HepG2 (cell line): ENCODE measurements around the gene NOVA2. TPM values are rescaled to one million over a fixed set of nuclear protein-coding genes. Genes with fewer than 3 reads are reported as not detected.

Experiments
- ATAC-seq: fragments of 200-7000 bp; cut with Tn5 transposase; 3 replicates; pipeline ENCODE4 v1.9.1; 2020; ENCODE audit warnings: mild to moderate bottlenecking, moderate library complexity
- BruUV-seq: library from RNA; stranded (reverse); fragments of 400-500 nt; replicated peaks from 2 replicates; lab custom pipeline; 2021; lab: Mats Ljungman, UMichigan
- CTCF ChIA-PET: fragments of 300-600 bp; formaldehyde crosslinking; extraction: SDS; loops from one replicate; lab custom pipeline; 2021; ENCODE audit warnings: low total read pairs, inconsistent platforms, low intra/inter-chr PET ratio; lab: Yijun Ruan, JAX
- POLR2A ChIA-PET: fragments of 350-600 bp; sonication (Branson Sonifier 250); formaldehyde crosslinking; loops from one replicate; lab custom pipeline; 2020; ENCODE audit warnings: antibody characterized with exemption, inconsistent platforms; lab: Yijun Ruan, JAX
- DNase-seq: peaks from one replicate; pipeline ENCODE4 v3.0.0-alpha.2; 2015; ENCODE audit warnings: low spot score
- FAIRE-seq: peaks from 3 replicates; lab custom pipeline; 2011; peaks lifted over from hg19 to GRCh38; lab: Jason Lieb, UNC
- H2AFZ ChIP-seq: one replicate; pipeline ENCODE4 v1.6.1; 2011; ENCODE audit warnings: low read length, inconsistent platforms
- H3K27ac ChIP-seq: fragments of 300-600 bp; 3 replicates; pipeline ENCODE4 v1.8.0; 2011; ENCODE audit warnings: mixed run types, mild to moderate bottlenecking, mixed read lengths, low read length, inconsistent platforms; ENCODE audit not compliant: insufficient read depth; ENCODE audit errors: extremely low read length
- H3K27me3 ChIP-seq, 2 experiments: fragments of 200-600 bp in 1 of 2; 2 replicates in 1 of 2; 3 replicates in 1 of 2; pipeline versions ENCODE4 v1.6.0 to v1.8.0; 2011; ENCODE audit warnings: low read length in 2 of 2, mild to moderate bottlenecking in 2 of 2, moderate library complexity in 2 of 2, inconsistent platforms in 1 of 2; ENCODE audit not compliant: insufficient read depth in 2 of 2, control insufficient read depth in 1 of 2
- H3K36me3 ChIP-seq, 2 experiments: fragments of 200-600 bp in 1 of 2; replicated peaks in 1 of 2; 2 replicates in 1 of 2; 3 replicates in 1 of 2; pipeline versions ENCODE4 v1.5.1 to v1.8.0; 2011; ENCODE audit warnings: low read length in 2 of 2, inconsistent platforms in 1 of 2; ENCODE audit not compliant: insufficient read depth in 2 of 2, control insufficient read depth in 1 of 2
- H3K4me1 ChIP-seq: 2 replicates; pipeline ENCODE4 v1.5.1; 2012; ENCODE audit warnings: low read length, inconsistent platforms; ENCODE audit not compliant: insufficient read depth
- H3K4me2 ChIP-seq: 2 replicates; pipeline ENCODE4 v1.6.0; 2011; ENCODE audit warnings: low read depth, low read length, inconsistent platforms
- H3K4me3 ChIP-seq, 3 experiments: fragments of 200-600 bp in 1 of 3; sonication (generic), shearing (Covaris generic) in 1 of 3; replicated peaks in 1 of 3; 2 replicates each; pipeline ENCODE4 v1.5.1; 2011 to 2016; ENCODE audit warnings: low read length in 3 of 3, inconsistent platforms in 2 of 3, low read depth in 2 of 3, mild to moderate bottlenecking in 2 of 3, control low read depth in 1 of 3, mixed read lengths in 1 of 3; ENCODE audit not compliant: insufficient read depth in 1 of 3
- H3K79me2 ChIP-seq: one replicate; pipeline ENCODE4 v1.6.1; 2011; ENCODE audit warnings: low read length, inconsistent platforms; ENCODE audit not compliant: insufficient read depth
- H3K9ac ChIP-seq: 2 replicates; pipeline ENCODE4 v1.6.0; 2011; ENCODE audit warnings: mild to moderate bottlenecking, low read depth, low read length, inconsistent platforms; ENCODE audit not compliant: insufficient read depth
- H3K9me3 ChIP-seq: 2 replicates; pipeline ENCODE4 v1.5.1; 2012; ENCODE audit warnings: mild to moderate bottlenecking, low read length
- H4K20me1 ChIP-seq: 2 replicates; pipeline ENCODE4 v1.6.0; 2011; ENCODE audit warnings: inconsistent platforms, mild to moderate bottlenecking, low read length, moderate library complexity; ENCODE audit not compliant: insufficient read depth
- ARNT ChIP-seq: fragments of 450-650 bp; IDR thresholded peaks from 2 replicates; pipeline ENCODE4 v1.6.1; 2017
- FOXA1 ChIP-seq, 2 experiments: fragments of 450-650 bp in 1 of 2; sonication (generic) in 1 of 2; formaldehyde crosslinking in 1 of 2; IDR thresholded peaks; 2 replicates each; pipeline versions ENCODE4 v1.4.0 to v1.6.1; 2016 to 2020; ENCODE audit warnings: missing genetic modification reagents in 1 of 2
- GRHL1 ChIP-seq: sonication (generic); formaldehyde crosslinking; conservative IDR thresholded peaks from 2 replicates; pipeline ENCODE4 v1.8.0; 2022; ENCODE audit warnings: missing genetic modification reagents
- HIVEP1 ChIP-seq: sonication (generic); formaldehyde crosslinking; IDR thresholded peaks from 2 replicates; pipeline ENCODE4 v1.4.0; 2020; ENCODE audit warnings: mild to moderate bottlenecking, missing genetic modification reagents
- HNRNPUL1 ChIP-seq: fragments of 200-400 bp; formaldehyde crosslinking; IDR thresholded peaks from 2 replicates; pipeline ENCODE4 v1.6.1; 2017; ENCODE audit warnings: low read depth, mild to moderate bottlenecking, low read length, moderate library complexity
- RNF2 ChIP-seq: fragments of 450-650 bp; conservative IDR thresholded peaks from 2 replicates; pipeline ENCODE4 v1.6.1; 2016; ENCODE audit warnings: low read depth
- TBL1XR1 ChIP-seq: fragments of 150-350 bp; IDR thresholded peaks from 2 replicates; pipeline ENCODE4 v1.6.1; 2014; ENCODE audit warnings: borderline replicate concordance, low read length; ENCODE audit not compliant: partially characterized antibody
- TCF7L2 ChIP-seq: IDR thresholded peaks from 2 replicates; pipeline ENCODE4 v1.6.1; 2011; ENCODE audit warnings: mild to moderate bottlenecking, low read depth, low read length, moderate library complexity
- ZNF24 ChIP-seq: fragments of 450-650 bp; IDR thresholded peaks from 2 replicates; pipeline ENCODE4 v1.6.1; 2017; ENCODE audit warnings: antibody characterized with exemption, mild to moderate bottlenecking
- ZNF703 ChIP-seq: sonication (generic); formaldehyde crosslinking; IDR thresholded peaks from 2 replicates; pipeline ENCODE4 v1.5.1; 2020; ENCODE audit warnings: missing genetic modification reagents, mild to moderate bottlenecking, moderate library complexity, borderline replicate concordance
- ZNF770 ChIP-seq: sonication (generic); formaldehyde crosslinking; IDR thresholded peaks from 2 replicates; pipeline ENCODE4 v1.5.0; 2020; ENCODE audit warnings: mild to moderate bottlenecking, missing genetic modification reagents
- WGBS: methylation state at CpG from one replicate; pipeline ENCODE4 v1.1.6; 2017; ENCODE audit warnings: low lambda C conversion rate; 5-methylcytosine and 5-hydroxymethylcytosine counted together
- in situ Hi-C: cut with HindIII; loops from 2 replicates; pipeline ENCODE4 v1.10.0; 2017; ENCODE audit warnings: low pct_unique_long_range_greater_than_20kb; ENCODE audit not compliant: extremely low pct_ligation_motif_present
- intact Hi-C: fragments of 100-400 bp; cut with micrococcal nuclease; formaldehyde crosslinking; loops from one replicate; pipeline ENCODE4 v1.10.0; 2022; ENCODE audit not compliant: unreplicated experiment
- polyA plus RNA-seq, 8 experiments: library from polyadenylated mRNA; depleted of rRNA in 3 of 8; stranded (reverse) in 7 of 8; unstranded in 1 of 8; fragments of >200 nt; fragmentation: Illumina TruSeq in 4 of 8; extraction: Trizol in 4 of 8; gene quantifications; 2 replicates each; pipeline versions ENCODE4 v1.2.1 to v1.2.3, GENCODE V29; 2011 to 2016; ENCODE audit warnings: low read depth in 4 of 8, missing spikeins in 1 of 8, mixed read lengths in 1 of 8; ENCODE audit not compliant: insufficient read depth in 1 of 8
- total RNA-seq, 5 experiments: library from RNA; depleted of rRNA; stranded (reverse); fragments of >200 nt; fragmentation: Illumina TruSeq; extraction: Trizol; gene quantifications; 2 replicates each; pipeline ENCODE4 v1.2.3, GENCODE V29; 2016; ENCODE audit warnings: low read depth in 1 of 5
- TF ChIP-seq, protein P1 (sequence below): sonication (generic); formaldehyde crosslinking; IDR thresholded peaks from 2 replicates; pipeline ENCODE4 v1.8.0; 2022; ENCODE audit warnings: mild to moderate bottlenecking, missing genetic modification reagents, moderate library complexity
- TF ChIP-seq, protein P2 (sequence below): sonication (generic); IDR thresholded peaks from 2 replicates; pipeline ENCODE4 v1.6.1; 2016; ENCODE audit warnings: low read depth, borderline replicate concordance

NOVA2 gene
- total and polyA plus RNA-seq, 2 of the 13 experiments (the other 11 are each of a cell fraction or from before 2014, with no cell fraction given): not detected

GRCh38 chr19:45931055-45931454 is 42.6 kb downstream of the NOVA2 start:
- intact Hi-C loops (no loop called here), in situ Hi-C loops (no loop called here)
- Histone ChIP-seq H3K4me3 (no peak overlapping the region), H3K4me1 (peaks cover 7% of the 10 kb centered on the region), H3K27me3 (peaks cover 2 to 30% of the 10 kb centered on the region in 2 experiments), H3K27ac (no peak overlapping the region), H3K36me3 (no peaks in the 10 kb centered on the region), H3K9ac (no peak overlapping the region)
- no TSS peak for BruUV-seq
- POLR2A ChIA-PET: no interaction called here
- CTCF ChIA-PET: no interaction called here
- TF ChIP-seq ZNF24 (0 out of 2 replicates have a peak, but pooled peaks have one; percentile 62), ARNT (no peak)
- TF ChIP-seq, all 625 proteins: peak for 1
- Histone ChIP-seq H2AFZ (no peak overlapping the region), H4K20me1 (no peaks in the 10 kb centered on the region), H3K9me3 (no peaks in the 10 kb centered on the region), H3K79me2 (no peaks in the 10 kb centered on the region), H3K4me2 (no peak overlapping the region)
- ATAC-seq: no peak
- no peak for FAIRE-seq
- DNase-seq: no peak
- 15% methylated on average over 3 of the region's 3 CpGs for WGBS

DNA sequence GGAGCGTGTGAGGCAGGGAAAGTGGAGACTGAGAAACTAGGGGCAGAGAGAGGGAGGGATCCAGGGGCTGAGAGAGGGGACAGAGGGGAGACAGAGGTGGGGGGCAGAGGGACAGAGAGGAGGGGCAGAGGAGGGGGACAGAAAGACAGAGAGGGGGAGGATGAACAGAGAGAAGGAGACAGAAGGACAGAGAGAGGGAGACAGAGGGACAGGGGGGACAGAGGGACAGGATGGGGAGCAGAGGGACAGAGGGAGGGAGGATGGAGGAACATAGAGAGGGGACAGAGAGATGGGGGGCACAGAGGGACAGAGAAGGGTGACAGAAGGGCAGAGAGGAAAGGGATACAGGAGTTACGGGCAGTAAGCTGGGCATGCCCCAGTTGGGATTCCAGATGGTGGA is 44.4 kb downstream of the NOVA2 start:
- no TSS peak for BruUV-seq
- intact Hi-C loops: loop anchor here (10.0 kb wide), 1 partner anchor 66 kb away; the partner anchor contains the start of gene CCDC61
- ATAC-seq: no peak
- H3K4me3 ChIP-seq: no peak overlapping the region
- no peak overlapping the region for H3K9ac ChIP-seq
- in situ Hi-C loops: no loop called here
- H3K4me1 ChIP-seq: peaks cover 23% of the 10 kb centered on the region
- H3K27ac ChIP-seq: no peak overlapping the region
- H3K4me2 ChIP-seq: no peak overlapping the region
- POLR2A ChIA-PET: no interaction called here
- no peaks in the 10 kb centered on the region for H3K9me3 ChIP-seq
- no peaks in the 10 kb centered on the region for H4K20me1 ChIP-seq
- CTCF ChIA-PET: no interaction called here
- 52% methylated on average over 2 of the region's 2 CpGs for WGBS
- H3K79me2 ChIP-seq: no peaks in the 10 kb centered on the region
- no peak overlapping the region for H2AFZ ChIP-seq
- TF ChIP-seq HIVEP1: no peak
- no peak for TF ChIP-seq ZNF703 (CRISPR knock-in tag)
- no peak for TF ChIP-seq TBL1XR1
- TF ChIP-seq FOXA1 (IDR thresholded peaks at IDR 0.05): no peak
- no peak for TF ChIP-seq FOXA1 (CRISPR knock-in tag; IDR thresholded peaks at IDR 0.05)
- TF ChIP-seq HNRNPUL1: no peak
- no peak for TF ChIP-seq TCF7L2
- TF ChIP-seq, protein P1, sequence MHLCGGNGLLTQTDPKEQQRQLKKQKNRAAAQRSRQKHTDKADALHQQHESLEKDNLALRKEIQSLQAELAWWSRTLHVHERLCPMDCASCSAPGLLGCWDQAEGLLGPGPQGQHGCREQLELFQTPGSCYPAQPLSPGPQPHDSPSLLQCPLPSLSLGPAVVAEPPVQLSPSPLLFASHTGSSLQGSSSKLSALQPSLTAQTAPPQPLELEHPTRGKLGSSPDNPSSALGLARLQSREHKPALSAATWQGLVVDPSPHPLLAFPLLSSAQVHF (CRISPR knock-in tag): no peak
- TF ChIP-seq ZNF770: no peak
- no peak for TF ChIP-seq GRHL1 (CRISPR knock-in tag)
- TF ChIP-seq RNF2: no peak
- TF ChIP-seq, protein P2, sequence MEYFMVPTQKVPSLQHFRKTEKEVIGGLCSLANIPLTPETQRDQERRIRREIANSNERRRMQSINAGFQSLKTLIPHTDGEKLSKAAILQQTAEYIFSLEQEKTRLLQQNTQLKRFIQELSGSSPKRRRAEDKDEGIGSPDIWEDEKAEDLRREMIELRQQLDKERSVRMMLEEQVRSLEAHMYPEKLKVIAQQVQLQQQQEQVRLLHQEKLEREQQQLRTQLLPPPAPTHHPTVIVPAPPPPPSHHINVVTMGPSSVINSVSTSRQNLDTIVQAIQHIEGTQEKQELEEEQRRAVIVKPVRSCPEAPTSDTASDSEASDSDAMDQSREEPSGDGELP: no peak
- TF ChIP-seq, all 625 proteins: peak for 0
- H3K27me3 ChIP-seq: peaks cover 2 to 16% of the 10 kb centered on the region in 2 experiments; a peak in 4 of 5 replicates
- H3K36me3 ChIP-seq: no peaks in the 10 kb centered on the region
- no peak for FAIRE-seq
- no peak for DNase-seq
